HG02884 (cell line): Measurements from ENCODE around the gene NDUFA5.

Source experiments
- ATAC-seq: cut with Tn5 transposase; IDR thresholded peaks from one replicate; pipeline ENCODE4 v1.9.1; 2021; ENCODE audit warnings: mild to moderate bottlenecking, moderate library complexity; ENCODE audit not compliant: unreplicated experiment

The NDUFA5 gene

DNA sequence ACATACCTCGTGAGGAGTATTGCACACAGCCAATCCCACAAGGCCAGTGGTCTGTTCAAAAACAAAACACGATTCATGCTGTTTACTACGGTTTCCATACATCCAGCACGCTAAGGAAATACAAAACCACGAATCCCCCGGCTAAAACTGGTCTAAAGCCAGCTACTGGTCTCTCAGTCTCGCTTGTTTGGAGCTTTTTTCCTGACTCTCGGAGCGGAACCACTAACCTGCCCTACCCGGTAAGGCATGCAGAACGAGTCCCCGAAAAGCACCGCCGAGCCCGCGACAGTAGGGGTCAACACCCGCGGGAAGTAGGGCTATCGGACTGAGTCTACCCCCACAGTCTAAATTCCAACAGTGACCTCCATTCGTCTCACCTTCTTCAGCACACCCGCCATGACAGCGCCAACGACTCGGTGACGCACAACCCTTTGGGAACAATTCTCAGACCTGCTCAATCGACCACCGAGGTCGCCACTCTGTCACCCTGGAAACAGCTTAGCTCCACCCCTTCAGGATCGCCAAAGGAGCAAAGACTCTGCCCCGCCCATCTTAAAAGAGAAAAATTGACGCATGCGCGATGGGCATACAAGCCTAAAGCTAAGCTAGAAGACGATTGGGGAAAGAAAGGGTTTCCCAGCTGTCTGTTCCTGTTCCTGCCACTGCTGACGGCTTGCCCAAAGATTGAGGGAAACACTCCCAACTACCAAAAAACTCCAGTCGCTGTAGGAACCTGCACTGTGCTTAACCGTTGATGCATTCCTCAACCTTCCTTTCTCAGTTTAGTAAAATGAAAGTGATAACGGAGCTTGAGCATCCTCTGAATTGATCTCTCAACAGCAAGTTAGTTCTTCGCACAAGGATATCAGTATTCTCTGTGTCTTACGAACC is at the start of gene NDUFA5:
NDUFA5 (minus strand) TSS at position 421 of the 891 bp plus-strand sequence; CDS start at position 398, 23 bp downstream.
- ATAC-seq: peak; percentile 96

DNA sequence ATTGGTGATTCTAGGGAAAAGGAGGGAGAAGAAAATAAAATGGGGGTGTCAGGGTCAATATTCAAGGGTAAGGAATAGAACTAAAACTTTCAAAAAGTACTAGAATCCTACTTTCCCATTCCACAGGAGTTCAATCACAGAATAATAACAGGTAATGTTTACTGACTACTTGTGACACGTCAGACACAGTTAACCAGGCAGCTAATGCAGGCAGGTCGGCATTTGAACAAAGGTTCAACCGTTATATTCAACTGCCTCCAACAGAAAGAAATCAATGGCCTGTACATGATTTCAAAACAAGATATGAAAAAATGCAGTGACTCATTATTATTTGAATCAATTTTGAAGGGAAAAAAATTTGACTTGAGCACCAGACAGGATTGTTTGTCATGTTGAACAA is 47.1 kb upstream of the NDUFA5 start:
- ATAC-seq: no peak

DNA sequence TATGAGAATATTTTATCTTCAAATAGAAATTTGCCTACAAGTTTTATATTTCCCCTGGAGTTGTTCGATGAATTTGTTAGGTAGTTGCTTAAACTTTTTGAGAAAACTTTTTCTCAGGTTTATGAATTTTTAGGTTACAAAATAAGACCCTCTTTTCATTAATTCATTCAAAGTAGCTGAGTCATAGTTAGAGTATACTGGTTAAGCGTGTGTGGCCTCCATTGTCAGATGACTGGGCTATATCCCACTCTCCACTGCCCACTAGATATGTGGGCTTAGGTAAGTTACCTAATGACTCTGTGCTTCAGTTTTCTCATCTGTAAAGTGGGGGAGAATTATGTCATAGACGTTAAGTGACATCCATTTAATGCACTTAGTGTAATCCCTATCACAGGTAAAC is 45.0 kb upstream of the NDUFA5 start:
- ATAC-seq: no peak

DNA sequence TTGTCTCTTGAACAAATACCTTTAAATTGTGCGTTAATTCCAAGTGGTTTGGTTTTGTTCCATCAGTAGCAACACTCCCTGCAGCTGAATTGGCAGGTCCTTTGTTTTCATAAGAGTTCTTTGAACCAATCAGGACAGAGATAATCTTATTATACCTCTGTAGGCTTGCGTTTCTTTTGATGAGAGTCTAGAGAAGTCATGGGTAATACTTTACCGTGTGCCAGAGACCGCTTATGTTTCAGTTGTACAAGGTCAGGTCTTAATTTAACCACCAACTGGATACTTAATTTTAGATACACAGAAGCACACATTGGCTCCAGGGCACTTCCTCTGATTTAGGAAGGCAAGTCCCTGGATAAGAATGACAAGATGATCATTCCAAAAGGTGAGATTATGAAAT is 43.9 kb upstream of the NDUFA5 start, which contains the start of gene ASB15:
ASB15 (plus strand) TSS at position 292 of the 400 bp plus-strand sequence. CDS start 12,682 bp downstream, outside the sequence.
- no peak for ATAC-seq

DNA sequence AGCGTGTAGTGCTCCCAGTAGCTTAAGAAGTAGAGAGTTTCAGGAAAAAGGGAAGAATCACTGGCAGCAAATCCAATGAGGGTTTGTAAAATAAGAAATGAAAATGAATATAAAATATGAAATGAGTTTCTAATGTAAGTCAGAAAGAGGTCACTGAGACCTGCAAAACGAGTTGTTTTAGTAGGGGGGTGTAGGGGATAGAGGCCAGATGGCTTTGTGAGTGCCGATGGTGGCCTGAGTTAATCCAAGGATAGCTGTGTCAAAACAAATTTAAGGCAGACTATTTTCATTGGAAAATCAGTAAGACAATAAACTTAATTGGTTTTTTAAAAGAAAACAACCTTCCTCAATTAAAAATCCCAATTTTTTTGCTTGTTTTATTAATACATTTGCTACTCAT is 43.3 kb upstream of the NDUFA5 start:
- no peak for ATAC-seq

DNA sequence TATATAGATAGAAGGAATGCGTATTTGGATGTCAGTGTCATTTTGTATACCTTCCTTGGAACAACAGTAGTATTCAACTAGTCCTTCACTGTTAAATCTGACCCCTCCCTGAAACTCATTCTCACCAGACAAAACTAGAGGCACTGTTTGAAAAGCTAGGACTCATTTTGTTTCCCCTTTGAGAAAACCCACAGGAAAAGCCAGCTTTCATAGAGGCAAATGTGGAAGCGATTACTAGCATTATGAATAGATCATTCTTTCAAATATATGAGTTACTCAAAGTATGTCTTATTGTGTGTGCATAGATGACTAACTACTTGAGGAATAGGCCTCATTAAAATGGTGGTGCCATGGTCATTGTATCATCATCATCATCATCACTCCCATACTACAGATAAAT is 42.1 kb upstream of the NDUFA5 start:
- no peak for ATAC-seq

DNA sequence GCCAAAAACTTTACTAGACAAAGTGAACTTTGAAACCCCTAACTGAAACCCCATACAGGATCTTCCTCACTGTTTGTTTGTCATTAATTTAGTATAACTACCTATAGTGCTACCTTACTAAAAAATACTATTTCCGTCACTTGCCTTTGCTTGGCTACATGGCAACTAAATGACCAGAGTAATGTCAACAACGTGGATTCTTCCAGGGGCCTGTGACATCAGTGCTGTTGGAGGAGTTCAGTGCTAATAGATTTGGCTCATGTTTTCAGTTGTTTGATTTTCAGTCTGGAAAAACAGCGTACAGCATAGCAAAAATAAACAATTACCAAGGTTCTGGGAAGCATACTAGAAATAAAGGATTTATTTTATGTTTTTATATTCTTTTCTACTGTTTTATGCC is 41.0 kb upstream of the NDUFA5 start:
- no peak for ATAC-seq

DNA sequence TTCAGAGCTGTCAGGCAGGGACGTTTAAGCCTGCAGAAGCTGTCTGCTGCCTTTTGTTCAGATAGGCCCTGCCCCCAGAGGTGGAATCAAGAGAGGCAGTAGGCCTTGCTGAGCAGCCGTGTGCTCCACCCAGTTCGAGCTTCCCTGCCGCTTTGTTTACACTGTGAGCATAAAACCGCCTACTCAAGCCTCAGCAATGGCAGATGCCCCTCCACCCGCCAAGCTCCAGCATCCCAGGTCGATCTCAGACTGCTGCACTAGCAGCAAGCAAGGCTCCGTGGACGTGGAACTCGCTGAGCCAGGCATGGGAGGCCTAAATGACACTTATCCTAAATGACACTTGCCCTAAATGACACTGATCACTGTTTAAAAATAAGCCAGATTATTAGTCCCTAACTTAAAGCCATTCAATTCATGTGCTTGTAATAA is 37.2 kb upstream of the NDUFA5 start:
- no peak for ATAC-seq

DNA sequence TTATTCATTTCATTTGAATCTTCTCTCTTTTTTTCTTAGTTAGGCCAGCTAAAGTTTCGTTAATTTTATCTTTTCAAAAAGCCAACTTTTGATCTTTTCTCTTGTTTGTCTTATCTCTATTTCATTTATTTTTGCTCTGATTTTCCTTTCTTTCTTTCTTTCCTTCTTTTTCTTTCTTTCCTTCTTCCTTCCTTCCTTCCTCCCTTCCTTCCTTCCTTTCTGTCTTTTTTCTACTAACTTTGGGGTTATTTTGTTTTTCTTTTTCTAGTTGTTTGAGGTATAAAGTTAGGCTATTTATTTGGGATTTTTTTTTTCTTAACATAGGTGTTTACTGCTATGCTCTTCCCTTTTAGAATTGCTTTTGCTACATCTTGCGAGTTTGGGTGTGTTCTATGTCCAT is 30.8 kb upstream of the NDUFA5 start:
- no peak for ATAC-seq

DNA sequence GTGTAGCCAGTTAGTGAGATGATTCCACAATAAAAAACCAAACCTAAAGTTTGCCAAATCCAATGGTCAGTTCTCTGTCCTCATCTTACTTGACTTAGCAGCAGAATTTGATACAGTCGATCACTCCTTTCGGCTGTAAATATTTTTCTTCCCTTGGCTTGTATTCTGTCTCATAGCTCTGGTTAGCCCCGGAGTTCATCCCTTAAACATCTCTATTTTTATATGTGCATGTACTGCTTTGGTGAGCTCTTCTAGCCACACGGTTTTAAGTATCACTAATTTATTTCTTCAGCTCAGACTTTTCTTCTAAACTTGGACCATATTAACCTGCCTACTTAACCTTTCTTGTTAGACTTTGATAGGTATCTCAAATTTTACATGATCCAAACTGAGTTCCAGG is 26.2 kb upstream of the NDUFA5 start:
- ATAC-seq: no peak

DNA sequence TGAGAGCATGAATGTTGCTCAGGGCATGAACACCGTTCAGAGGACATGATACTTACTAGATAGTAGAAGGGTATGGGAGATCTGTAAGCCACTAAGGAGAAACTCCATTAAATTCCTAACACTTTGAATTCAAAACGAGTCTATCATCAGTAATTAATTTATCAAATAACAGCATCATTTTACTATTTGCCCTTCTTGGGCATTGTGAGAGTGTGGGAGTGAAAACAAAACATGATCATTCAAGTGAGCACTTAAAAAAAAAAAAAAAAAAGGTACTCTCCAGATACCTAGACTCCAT is 23.5 kb upstream of the NDUFA5 start:
- ATAC-seq: no peak

DNA sequence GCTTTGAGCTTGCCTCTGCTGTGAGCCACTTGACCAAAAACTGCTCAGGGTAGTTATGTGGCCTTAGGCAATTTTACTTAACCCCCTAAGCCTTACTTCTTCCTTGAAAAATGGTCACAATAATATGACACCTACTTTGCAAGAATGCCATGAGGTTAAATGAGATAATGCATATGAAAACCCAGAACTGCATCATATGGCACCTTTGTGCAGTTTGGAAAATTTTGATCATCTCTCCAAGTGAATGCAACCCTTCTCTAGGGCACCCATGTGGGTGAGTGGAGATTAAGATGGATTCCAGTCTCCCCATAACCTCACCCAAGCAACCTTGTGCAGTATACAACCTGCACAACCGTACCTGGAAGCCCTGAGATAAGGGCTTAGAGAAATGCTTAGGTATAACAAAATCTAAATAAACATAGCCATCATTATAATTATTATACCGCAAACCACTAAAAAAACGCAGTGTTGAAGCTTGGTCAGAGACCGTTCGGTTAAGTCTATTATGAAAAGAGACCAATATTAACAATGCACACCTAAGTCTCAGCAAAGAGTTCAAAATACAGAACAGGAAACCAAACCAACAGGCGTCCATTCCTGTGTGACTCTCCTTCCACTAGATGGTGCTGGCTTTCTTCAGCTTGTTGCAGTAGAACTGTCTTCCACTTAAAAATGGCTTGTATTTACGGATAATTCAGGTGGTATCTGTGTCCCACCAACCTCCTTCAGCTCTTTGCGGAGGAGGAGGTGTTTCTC is 23.0 kb upstream of the NDUFA5 start:
- ATAC-seq: peak; percentile 81

DNA sequence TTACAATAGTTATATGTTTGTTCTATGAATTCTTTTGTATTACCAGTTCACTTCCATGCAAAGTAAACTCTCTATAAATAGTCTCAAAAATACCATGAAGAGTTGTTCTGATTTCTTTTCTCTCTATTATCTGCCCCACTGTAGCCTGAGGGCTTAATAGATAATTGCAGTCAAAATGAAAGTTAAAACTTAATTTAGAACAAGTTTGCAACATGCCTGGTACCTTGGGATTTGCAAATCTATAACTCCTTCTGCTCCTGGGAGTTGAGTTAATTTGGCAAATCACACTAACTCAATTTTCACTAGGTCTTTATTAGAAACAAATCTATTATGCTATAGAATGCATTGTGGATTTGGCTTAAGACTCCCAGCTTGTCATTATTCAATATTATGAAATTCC is 21.8 kb upstream of the NDUFA5 start:
- ATAC-seq: no peak

DNA sequence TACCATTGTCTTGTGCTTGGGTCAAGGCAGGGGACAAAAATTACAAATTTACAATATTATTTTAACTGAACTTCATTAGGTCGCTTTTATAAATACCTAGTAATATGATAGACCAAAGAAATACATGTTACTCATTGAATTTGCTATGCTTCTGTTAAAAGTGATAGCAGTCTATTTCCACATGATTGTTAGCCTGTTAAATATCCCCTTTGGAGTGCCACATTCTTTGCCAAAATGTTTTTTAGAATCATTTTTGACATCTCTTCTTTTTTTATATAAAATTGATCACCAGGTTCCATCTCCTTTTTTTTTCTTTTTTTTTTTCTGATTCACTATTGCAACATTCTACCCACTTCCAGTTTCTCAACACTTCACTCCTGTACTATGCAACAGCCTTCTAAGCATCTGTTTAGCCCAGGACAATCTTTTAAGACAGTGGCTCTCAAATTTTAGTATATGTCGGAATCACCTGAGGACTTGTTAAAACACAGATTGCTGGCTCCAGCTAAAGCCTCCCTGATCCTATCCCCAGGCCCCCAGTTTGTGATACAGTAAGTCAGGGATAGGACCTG is 16.4 kb upstream of the NDUFA5 start:
- no peak for ATAC-seq

DNA sequence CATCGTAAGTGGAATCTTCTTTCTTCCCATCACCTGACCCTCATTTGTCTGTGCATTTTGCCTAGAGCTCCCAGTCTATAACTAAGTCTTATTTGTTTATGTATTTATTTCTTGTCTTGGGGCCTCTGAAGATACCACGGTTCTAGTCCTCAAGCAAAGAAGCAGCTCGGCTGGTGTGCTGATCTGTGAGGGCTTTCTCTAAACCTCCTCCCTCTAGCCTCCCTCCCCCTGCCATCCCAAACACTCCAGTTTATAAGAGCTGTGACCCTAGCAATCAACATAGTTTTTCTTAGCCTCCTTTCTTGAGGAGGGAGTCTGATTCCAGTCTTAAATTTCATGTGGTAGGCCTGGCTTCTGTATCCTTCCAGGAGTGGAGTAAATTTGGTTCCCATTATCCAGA is 15.7 kb upstream of the NDUFA5 start:
- ATAC-seq: no peak

DNA sequence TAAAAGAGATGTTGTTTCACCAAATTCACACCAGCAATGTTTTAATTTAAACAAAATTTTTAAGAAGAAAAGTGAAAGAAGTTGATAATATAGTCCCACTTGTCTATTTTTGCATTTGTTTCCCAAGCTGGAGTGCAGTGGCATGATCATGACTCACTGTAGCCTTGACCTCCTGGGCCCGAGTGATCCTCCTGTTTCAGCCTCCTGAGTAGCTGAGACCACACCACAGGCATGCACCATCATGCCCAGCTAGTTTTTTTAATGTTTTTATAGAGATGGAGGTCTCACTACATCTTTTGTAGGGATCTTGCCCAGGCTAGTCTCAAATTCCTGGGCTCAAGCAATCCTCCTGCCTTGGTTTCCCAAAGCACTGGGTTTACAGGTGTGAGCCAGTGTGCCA is 14.1 kb upstream of the NDUFA5 start:
- no peak for ATAC-seq

DNA sequence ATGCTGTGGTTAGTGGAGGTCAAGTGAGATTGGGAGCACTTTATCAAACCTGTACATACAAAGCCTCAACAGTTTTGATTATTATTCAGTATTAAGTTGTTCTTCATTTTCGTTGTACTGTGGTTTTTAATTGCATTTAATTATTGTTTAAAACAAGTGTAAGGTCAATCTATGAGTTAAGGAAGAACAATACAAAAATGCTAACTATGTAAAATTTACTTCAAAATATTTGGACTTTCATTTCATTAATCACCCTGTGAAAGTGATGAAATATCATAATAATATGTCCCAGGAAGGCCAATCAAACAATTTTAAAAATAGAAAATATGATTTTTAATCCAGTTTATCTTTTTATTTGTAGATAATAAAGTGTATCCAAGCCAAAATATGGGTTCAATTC is 13.6 kb upstream of the NDUFA5 start:
- ATAC-seq: no peak

DNA sequence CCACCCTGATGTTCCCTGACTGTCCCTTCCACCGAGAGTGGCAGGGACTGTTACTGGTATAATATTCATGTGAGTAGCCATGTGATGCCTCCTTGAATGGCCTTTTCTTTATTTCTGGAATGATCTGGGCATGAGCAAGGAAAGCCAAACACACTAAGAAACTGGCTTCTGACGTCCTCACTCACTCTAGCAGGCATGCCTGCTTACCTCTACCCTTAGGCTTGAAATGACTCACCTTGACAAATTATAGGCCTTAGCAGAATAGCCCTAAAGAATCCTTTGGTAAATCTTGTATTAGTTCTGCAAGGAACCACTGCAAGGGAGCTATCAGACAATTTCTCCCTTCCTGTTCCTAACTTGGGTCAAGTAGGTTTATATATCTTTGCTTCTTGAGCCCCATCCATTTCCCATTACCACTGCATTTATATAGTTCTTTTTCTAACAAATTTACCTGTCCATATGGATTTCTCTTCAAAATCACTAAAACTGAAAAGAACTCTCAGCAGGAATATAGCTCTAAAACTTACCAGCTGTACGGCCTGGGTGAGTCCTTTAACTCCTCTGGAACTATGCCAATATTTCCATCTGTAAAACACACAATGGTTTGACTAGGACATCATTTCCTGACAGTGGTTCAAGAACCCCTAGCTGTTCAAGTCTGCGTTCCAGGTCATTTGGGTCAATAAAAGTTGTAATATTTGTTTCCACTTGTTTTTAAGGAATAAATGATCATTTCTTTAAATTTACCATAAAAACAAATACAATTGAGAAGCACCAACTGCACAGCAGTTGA is 13.0 kb upstream of the NDUFA5 start:
- no peak for ATAC-seq

DNA sequence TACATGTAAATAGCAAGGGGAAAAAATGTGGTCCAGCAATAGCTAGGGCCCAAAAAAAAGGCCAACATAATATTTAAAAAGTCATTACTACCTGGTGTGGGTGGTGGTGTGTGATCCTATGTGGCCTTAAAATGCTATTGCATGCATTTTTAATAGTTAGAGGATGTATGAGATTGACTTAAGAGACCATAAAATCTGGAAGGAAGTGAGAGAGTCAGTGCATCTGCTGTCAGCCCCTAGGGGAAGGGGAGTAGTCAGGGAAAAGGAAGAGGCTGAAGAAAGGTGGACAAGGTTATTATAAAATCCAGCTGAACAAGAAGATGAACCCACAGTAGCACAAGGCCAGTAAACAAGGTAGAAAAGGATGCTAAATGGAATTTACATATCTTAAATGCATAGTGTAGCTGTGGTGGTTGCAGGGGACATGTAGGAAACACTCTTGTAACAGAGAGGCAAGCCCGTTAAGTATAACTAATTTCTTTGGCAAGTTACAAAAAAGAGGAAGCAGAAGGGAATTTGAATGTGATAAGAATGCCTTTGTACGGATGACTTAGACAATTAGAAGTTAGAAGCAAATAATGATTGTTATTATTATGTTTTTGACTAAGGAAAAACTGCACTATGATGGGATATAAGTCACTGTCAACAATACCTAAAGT is 11.9 kb upstream of the NDUFA5 start:
- no peak for ATAC-seq

DNA sequence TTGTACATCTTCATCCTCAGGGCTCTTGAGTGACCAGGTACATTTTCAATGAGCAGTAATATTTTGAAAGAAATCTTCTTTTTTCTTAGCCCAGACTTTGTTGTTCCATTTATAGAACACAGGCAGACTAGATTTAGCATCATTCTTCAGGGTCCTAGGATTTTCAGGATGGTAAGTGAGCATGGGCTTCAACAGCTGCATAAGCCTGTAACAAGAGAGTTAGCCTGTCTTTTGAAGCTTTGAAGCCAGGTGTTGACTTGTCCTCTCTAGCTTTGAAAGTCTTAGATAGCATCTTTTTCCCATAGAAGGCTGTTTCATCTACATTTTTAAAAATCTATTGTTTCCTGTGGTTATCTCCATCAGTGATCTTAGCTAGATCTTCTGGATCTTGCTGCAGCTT is 4.5 kb upstream of the NDUFA5 start:
- ATAC-seq: no peak
